ENCODE results near the gene ZFYVE28. TPM values are rescaled to one million over a fixed set of nuclear protein-coding genes. Genes with fewer than 3 reads are reported as not detected.
A peak's percentile ranks its signal among the peaks of the same experiment; 100 is the strongest.

Gene ZFYVE28
- total and polyA plus RNA-seq, 2 of the 8 experiments (the other 6 are each of a cell fraction or from before 2014, with no cell fraction given), result 1.7 to 4.9 TPM

- POLR2A ChIA-PET (ENCODE audit: partially characterized antibody), result interaction anchor here (0.9 kb wide), 1 partner anchor 81 kb away, joined by 3 read pairs; no protein-coding TSS in a partner anchor
- Histone ChIP-seq H3K4me1 (replicated peaks in 1 of 4; ENCODE audit: control insufficient read depth in 3 of 4, insufficient read depth in 4 of 4, low read length in 3 of 4) (peaks cover 0 to 9% (median 7%) of the 10 kb centered on the region in 4 experiments; a peak in 6 of 7 replicates), H4K20me1 (replicated peaks in 1 of 2; ENCODE audit: control insufficient read depth in 1 of 2, insufficient read depth in 2 of 2, low read length in 2 of 2) (peaks cover 0 to 4% of the 10 kb centered on the region in 2 experiments), H2AK5ac (ENCODE audit: low read depth, low read length) (no peak overlapping the region), H3K4ac (replicated peaks; ENCODE audit: insufficient read length, low read depth, low read length) (no peak overlapping the region), H4K91ac (replicated peaks; ENCODE audit: insufficient read length, low read length) (no peak overlapping the region), H3K27ac (ENCODE audit: low read depth, low read length) (no peak overlapping the region), H4K5ac (ENCODE audit: insufficient read length, low read depth, low read length) (no peak overlapping the region), H2BK12ac (ENCODE audit: low read depth, low read length) (no peak overlapping the region), H2BK5ac (ENCODE audit: low read depth, low read length) (no peak overlapping the region), H3K9ac (replicated peaks in 1 of 4; ENCODE audit: extremely low read depth in 1 of 4, low read depth in 3 of 4, low read length in 3 of 4) (peak overlapping the region in 3 of 4 experiments; percentile 45 to 66 (median 51); a peak in 5 of 7 replicates), H4K8ac (ENCODE audit: extremely low read depth, insufficient read depth, low read length) (peak overlapping the region; percentile 81), H3K4me2 (ENCODE audit: insufficient read depth in 1 of 2, low read depth in 2 of 2, low read length in 2 of 2) (peak overlapping the region; percentile 61 to 81), H3K56ac (replicated peaks; ENCODE audit: insufficient read length, low read depth, low read length) (no peak overlapping the region), H3K18ac (ENCODE audit: extremely low read depth, low read length) (peak overlapping the region; percentile 90), H2BK20ac (ENCODE audit: low read length) (no peak overlapping the region), H2BK15ac (ENCODE audit: low read length) (no peak overlapping the region), H3K23me2 (ENCODE audit: low read depth, low read length) (peaks cover 3% of the 10 kb centered on the region; the same call in 1 of the 2 replicates), H3K36me3 (ENCODE audit: control insufficient read depth in 2 of 4, insufficient read depth in 4 of 4, low read length in 3 of 4) (no peaks in the 10 kb centered on the region), H3K23ac (ENCODE audit: insufficient read length) (no peak overlapping the region), H3K27me3 (replicated peaks in 1 of 4; ENCODE audit: control insufficient read depth in 3 of 4, extremely low read depth in 1 of 4, insufficient read depth in 3 of 4, low read length in 3 of 4) (peaks cover 0 to 20% (median 13%) of the 10 kb centered on the region in 4 experiments; a peak in 5 of 7 replicates), H3K9me3 (ENCODE audit: insufficient read depth in 2 of 2, low read depth in 1 of 2, low read length in 1 of 2) (no peaks in the 10 kb centered on the region), H3K79me2 (ENCODE audit: control insufficient read depth in 1 of 2, insufficient read depth in 2 of 2, low read length in 2 of 2) (peaks cover 0 to 4% of the 10 kb centered on the region in 2 experiments; a peak in 1 of 4 replicates), H2BK120ac (replicated peaks; ENCODE audit: low read depth, low read length) (no peak overlapping the region), H3K79me1 (ENCODE audit: low read depth, low read length) (no peaks in the 10 kb centered on the region; the same call in 1 of the 2 replicates), H3K14ac (ENCODE audit: insufficient read length) (no peak overlapping the region), H3K4me3 (ENCODE audit: extremely low read depth in 1 of 4, insufficient read depth in 2 of 4, low read depth in 3 of 4, low read length in 4 of 4) (peak overlapping the region; percentile 34 to 64 (median 37)), H2AFZ (ENCODE audit: low read length) (no peak overlapping the region)
- FAIRE-seq (no peak), DNase-seq (ENCODE audit: low read depth in 1 of 2, low spot score in 2 of 2) (peak in 1 of 2 experiments; percentile 81)
- CTCF ChIA-PET (ENCODE audit: partially characterized antibody), result interaction anchor here (1.5 to 5.7 kb wide), 2 partner anchors 19 to 245 kb away, joined by 4 to 39 read pairs; no protein-coding TSS in a partner anchor
- WGBS, 2 experiments (ENCODE audit: extremely low coverage in 1 of 2, insufficient coverage in 1 of 2, insufficient read length in 1 of 2, insufficient replicate concordance in 2 of 2, low coverage in 1 of 2, low lambda C conversion rate in 2 of 2, missing lambda C conversion rate in 1 of 2), result 2% methylated on average over 29 of the region's 99 CpGs; no CpG with 5 or more reads in 1 of the 2 experiments
- peak; percentile 71; the same call in 1 of the 2 replicates for TF ChIP-seq GABPA (IDR thresholded peaks at IDR 0.05; ENCODE audit: borderline replicate concordance, insufficient read depth, low read length)
- peak; percentile 10 to 38; a peak in 1 of 4 replicates for TF ChIP-seq RAD21 (IDR thresholded peaks at IDR 0.05 in 1 of 2, conservative IDR thresholded peaks at IDR 0.05 in 1 of 2; ENCODE audit: low read depth in 2 of 2, low read length in 2 of 2)
- no peak for TF ChIP-seq TEAD4 (IDR thresholded peaks at IDR 0.05; ENCODE audit: low read depth, low read length)
- no peak for TF ChIP-seq YY1 (IDR thresholded peaks at IDR 0.05; ENCODE audit: low read depth, low read length)
- TF ChIP-seq KDM4A (IDR thresholded peaks at IDR 0.05; ENCODE audit: low read depth, low read length, severe bottlenecking), result peak; percentile 68
- TF ChIP-seq POU5F1 (IDR thresholded peaks at IDR 0.05; ENCODE audit: low read depth, low read length), result no peak
- TF ChIP-seq SIN3A (conservative IDR thresholded peaks at IDR 0.05 in 1 of 2, IDR thresholded peaks at IDR 0.05 in 1 of 2; ENCODE audit: low read depth in 1 of 2, low read length in 2 of 2), result no peak
- no peak for TF ChIP-seq RNF2 (IDR thresholded peaks at IDR 0.05; ENCODE audit: borderline replicate concordance, low read depth, low read length, missing control alignments, poor library complexity, severe bottlenecking)
- no peak for TF ChIP-seq RFX5 (IDR thresholded peaks at IDR 0.05; ENCODE audit: borderline replicate concordance, low read depth, low read length)
- TF ChIP-seq CTBP2 (IDR thresholded peaks at IDR 0.05; ENCODE audit: borderline replicate concordance, insufficient read depth, insufficient read length, low read length), result no peak
These were observed 44.0 kb upstream of the ZFYVE28 start for GRCh38 chr4:2462218-2462991.

Data from H1 (cell line).